Natural killer cell (primary cell): ENCODE measurements around the gene SLC52A1. TPM values are rescaled to one million over a fixed set of nuclear protein-coding genes. Genes with fewer than 3 reads are reported as not detected.

ENCODE experiments used
- ATAC-seq, 3 donors: fragments of 150-1000 bp in 2 of 3; fragments of 200-7000 bp in 1 of 3; cut with Tn5 transposase; 1 replicate in 1 of 3; 2 replicates in 2 of 3; pipeline ENCODE4 v1.10.0; 2021; ENCODE audit warnings: mild to moderate bottlenecking in 2 of 3, moderate library complexity in 2 of 3
- DNase-seq, 2 donors: peaks; one replicate each; pipeline versions ENCODE4 v3.0.0 to v3.0.0-alpha.2; 2013 to 2021; ENCODE audit warnings: mixed read lengths in 1 of 2
- H3K27ac ChIP-seq: one replicate; pipeline ENCODE4 v1.5.1; 2013; ENCODE audit warnings: mild to moderate bottlenecking, low read length
- H3K27me3 ChIP-seq: one replicate; pipeline ENCODE4 v1.6.1; 2013; ENCODE audit warnings: low read length; ENCODE audit not compliant: control insufficient read depth, insufficient read depth
- H3K36me3 ChIP-seq: one replicate; pipeline ENCODE4 v1.6.1; 2013; ENCODE audit warnings: low read length; ENCODE audit not compliant: control insufficient read depth, insufficient read depth
- H3K4me1 ChIP-seq: one replicate; pipeline ENCODE4 v1.6.1; 2013; ENCODE audit warnings: low read length; ENCODE audit not compliant: control insufficient read depth, insufficient read depth
- H3K4me3 ChIP-seq: one replicate; pipeline ENCODE4 v1.5.1; 2013; ENCODE audit warnings: low read length
- H3K9me3 ChIP-seq: one replicate; pipeline ENCODE4 v1.6.1; 2013; ENCODE audit warnings: low read length; ENCODE audit not compliant: control insufficient read depth, insufficient read depth
- H3K27ac Mint-ChIP-seq, 2 donors: one replicate each; pipeline ENCODE4 v1.8.0; 2022; ENCODE audit warnings: mild to moderate bottlenecking in 2 of 2, mixed read lengths in 2 of 2, moderate library complexity in 1 of 2
- H3K27me3 Mint-ChIP-seq, 2 donors: one replicate each; pipeline ENCODE4 v1.8.0; 2022; ENCODE audit warnings: low read depth in 2 of 2, mixed read lengths in 2 of 2
- H3K36me3 Mint-ChIP-seq: one replicate; pipeline ENCODE4 v1.8.0; 2022; ENCODE audit warnings: mixed read lengths
- H3K4me1 Mint-ChIP-seq, 2 donors: one replicate each; pipeline ENCODE4 v1.8.0; 2022; ENCODE audit warnings: mixed read lengths in 2 of 2
- H3K4me3 Mint-ChIP-seq: one replicate; pipeline ENCODE4 v1.8.0; 2022; ENCODE audit warnings: mild to moderate bottlenecking, moderate library complexity, mixed read lengths
- H3K9me3 Mint-ChIP-seq, 2 donors: one replicate each; pipeline ENCODE4 v1.8.0; 2022; ENCODE audit warnings: mixed read lengths in 2 of 2
- WGBS: methylation state at CpG from one replicate; pipeline ENCODE4 v1.1.7; 2013; ENCODE audit warnings: missing lambda C conversion rate; ENCODE audit not compliant: insufficient coverage; 5-methylcytosine and 5-hydroxymethylcytosine counted together
- intact Hi-C: fragments of 100-400 bp; cut with micrococcal nuclease; formaldehyde crosslinking; loops from one replicate; pipeline ENCODE4 v1.14.2; 2022
- total RNA-seq, 4 donors: library from RNA; stranded (reverse); fragments of 120-200 nt in 1 of 4; gene quantifications; one replicate each; pipeline versions ENCODE4 v1.2.3 to v1.2.4, GENCODE V29; 2013 to 2022
- TF ChIP-seq, protein P1 (sequence below): fragments of 200-600 bp; IDR thresholded peaks from one replicate; pipeline ENCODE4 v1.8.0; 2022; ENCODE audit warnings: antibody characterized with exemption

SLC52A1 gene
- total RNA-seq, 3 donors from 2014 or later (not counting 1 experiment from before 2014, with no cell fraction given), result not detected

DNA sequence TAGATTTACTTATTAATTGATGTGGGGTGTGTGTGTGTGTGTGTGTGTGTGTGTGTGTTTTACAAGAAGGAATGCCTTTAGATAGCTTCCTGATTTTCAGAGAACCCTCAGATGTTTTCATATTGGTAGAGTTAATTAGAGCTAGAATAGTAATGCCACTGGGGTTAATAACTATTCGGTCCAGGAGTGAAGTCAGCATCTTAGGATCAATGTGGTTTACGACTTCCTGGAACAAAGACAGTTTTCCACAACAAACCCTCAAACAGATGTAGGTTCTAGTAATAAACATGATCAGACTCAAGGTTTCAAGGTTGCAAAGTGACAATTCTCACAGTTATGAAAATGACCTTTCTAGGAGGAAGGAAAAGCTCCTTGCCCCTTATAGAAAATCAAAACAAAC is 12.2 kb upstream of the SLC52A1 start:
- Mint-ChIP-seq H3K36me3 (no peaks in the 10 kb centered on the region), H3K4me3 (no peak overlapping the region), H3K27me3 (no peaks in the 10 kb centered on the region), H3K9me3 (no peaks in the 10 kb centered on the region), H3K27ac (no peak overlapping the region), H3K4me1 (peaks cover 8 to 9% of the 10 kb centered on the region in 2 donors)
- 46% methylated on average over 2 of the region's 2 CpGs for WGBS
- no peak overlapping the region for H3K27ac ChIP-seq
- ATAC-seq (no peak), DNase-seq (no peak)
- TF ChIP-seq, protein P1, sequence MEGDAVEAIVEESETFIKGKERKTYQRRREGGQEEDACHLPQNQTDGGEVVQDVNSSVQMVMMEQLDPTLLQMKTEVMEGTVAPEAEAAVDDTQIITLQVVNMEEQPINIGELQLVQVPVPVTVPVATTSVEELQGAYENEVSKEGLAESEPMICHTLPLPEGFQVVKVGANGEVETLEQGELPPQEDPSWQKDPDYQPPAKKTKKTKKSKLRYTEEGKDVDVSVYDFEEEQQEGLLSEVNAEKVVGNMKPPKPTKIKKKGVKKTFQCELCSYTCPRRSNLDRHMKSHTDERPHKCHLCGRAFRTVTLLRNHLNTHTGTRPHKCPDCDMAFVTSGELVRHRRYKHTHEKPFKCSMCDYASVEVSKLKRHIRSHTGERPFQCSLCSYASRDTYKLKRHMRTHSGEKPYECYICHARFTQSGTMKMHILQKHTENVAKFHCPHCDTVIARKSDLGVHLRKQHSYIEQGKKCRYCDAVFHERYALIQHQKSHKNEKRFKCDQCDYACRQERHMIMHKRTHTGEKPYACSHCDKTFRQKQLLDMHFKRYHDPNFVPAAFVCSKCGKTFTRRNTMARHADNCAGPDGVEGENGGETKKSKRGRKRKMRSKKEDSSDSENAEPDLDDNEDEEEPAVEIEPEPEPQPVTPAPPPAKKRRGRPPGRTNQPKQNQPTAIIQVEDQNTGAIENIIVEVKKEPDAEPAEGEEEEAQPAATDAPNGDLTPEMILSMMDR, result no peak
- H3K4me3 ChIP-seq, result no peak overlapping the region
- no peaks in the 10 kb centered on the region for H3K27me3 ChIP-seq
- peaks cover 21% of the 10 kb centered on the region for H3K4me1 ChIP-seq
- H3K36me3 ChIP-seq, result no peaks in the 10 kb centered on the region
- H3K9me3 ChIP-seq, result no peaks in the 10 kb centered on the region
- intact Hi-C loops, result no loop called here

DNA sequence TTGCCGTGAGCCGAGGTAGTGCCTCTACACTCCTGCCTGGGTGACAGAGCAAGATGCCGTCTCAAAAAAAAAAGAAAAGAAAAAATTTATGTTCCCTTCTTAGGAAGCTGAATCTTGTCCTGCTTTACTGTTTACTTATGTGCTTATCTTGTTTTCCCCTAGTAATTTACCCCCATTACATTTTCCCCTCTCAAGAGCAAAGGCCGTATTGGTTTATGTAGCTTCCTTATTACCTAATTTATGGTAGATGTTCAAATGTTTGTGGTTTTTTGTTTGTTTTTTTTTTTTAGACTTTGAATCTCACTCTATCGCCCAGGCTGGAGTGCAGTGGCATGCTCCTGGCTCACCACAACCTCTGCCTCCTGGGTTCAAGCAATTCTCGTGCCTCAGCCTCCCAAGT is 10.3 kb upstream of the SLC52A1 start:
- Histone ChIP-seq H3K36me3 (no peaks in the 10 kb centered on the region), H3K4me3 (no peak overlapping the region), H3K27me3 (no peaks in the 10 kb centered on the region), H3K9me3 (no peaks in the 10 kb centered on the region), H3K4me1 (peaks cover 27% of the 10 kb centered on the region), H3K27ac (no peak overlapping the region)
- intact Hi-C loops, result no loop called here
- H3K36me3 Mint-ChIP-seq, result no peaks in the 10 kb centered on the region
- H3K27me3 Mint-ChIP-seq, result no peaks in the 10 kb centered on the region
- ATAC-seq (no peak), DNase-seq (peak in 1 of 2 donors; percentile 28)
- H3K4me3 Mint-ChIP-seq, result no peak overlapping the region
- H3K4me1 Mint-ChIP-seq, result peaks cover 13 to 14% of the 10 kb centered on the region in 2 donors
- TF ChIP-seq, protein P1, result no peak
- H3K9me3 Mint-ChIP-seq, result no peaks in the 10 kb centered on the region
- no peak overlapping the region for H3K27ac Mint-ChIP-seq
- 58% methylated on average over 5 of the region's 6 CpGs for WGBS

DNA sequence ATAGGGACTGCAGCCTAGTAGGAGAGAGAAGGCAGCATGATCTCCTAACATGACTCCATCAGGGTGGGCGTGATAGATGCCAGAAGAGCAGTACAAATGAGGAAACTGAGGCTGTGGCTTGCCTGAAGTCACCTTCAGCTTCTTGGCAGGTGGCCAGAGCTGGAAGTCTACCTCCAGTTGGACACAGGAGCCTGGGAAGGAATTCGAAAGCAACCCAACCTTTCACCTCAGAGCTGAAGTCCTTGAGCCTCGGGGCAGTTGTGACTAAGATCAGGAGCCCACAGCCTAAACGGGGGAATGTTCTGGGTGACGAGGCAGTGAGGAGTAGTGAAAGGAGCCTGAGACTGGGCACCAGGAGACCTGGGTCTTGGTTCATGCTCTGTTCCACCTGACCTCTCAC is 9.4 kb upstream of the SLC52A1 start:
- no peaks in the 10 kb centered on the region for H3K9me3 Mint-ChIP-seq
- no peak overlapping the region for H3K27ac Mint-ChIP-seq
- H3K27ac ChIP-seq, result no peak overlapping the region
- H3K36me3 ChIP-seq, result no peaks in the 10 kb centered on the region
- H3K36me3 Mint-ChIP-seq, result no peaks in the 10 kb centered on the region
- no peak overlapping the region for H3K4me3 Mint-ChIP-seq
- no peaks in the 10 kb centered on the region for H3K27me3 Mint-ChIP-seq
- no peak for DNase-seq
- intact Hi-C loops, result no loop called here
- ATAC-seq, result no peak
- TF ChIP-seq, protein P1, result no peak
- H3K4me1 ChIP-seq, result peaks cover 22% of the 10 kb centered on the region
- peaks cover 10 to 12% of the 10 kb centered on the region in 2 donors for H3K4me1 Mint-ChIP-seq
- 84% methylated on average over 5 of the region's 5 CpGs for WGBS
- no peaks in the 10 kb centered on the region for H3K9me3 ChIP-seq
- no peaks in the 10 kb centered on the region for H3K27me3 ChIP-seq
- H3K4me3 ChIP-seq, result no peak overlapping the region

DNA sequence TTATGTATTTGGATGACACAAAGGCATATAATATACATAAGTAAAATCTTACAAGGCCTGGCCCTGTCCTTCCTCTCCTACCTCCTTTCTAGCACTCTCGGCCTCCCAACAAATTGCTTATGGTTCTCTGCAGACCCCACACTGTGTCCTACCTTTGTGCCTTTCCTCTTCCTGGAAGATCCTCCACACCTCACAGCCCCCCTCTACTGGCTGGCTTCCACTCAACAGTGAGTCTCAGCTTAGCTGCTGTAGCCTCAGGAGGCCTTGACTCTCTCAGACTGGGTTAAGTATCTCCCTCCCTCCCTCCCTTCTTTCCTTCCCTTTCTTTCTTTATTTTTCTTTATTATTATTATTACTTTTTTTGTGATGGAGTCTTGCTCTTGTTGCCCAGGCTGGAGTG is 8.3 kb upstream of the SLC52A1 start:
- intact Hi-C loops, result no loop called here
- H3K27me3 ChIP-seq, result no peaks in the 10 kb centered on the region
- no peaks in the 10 kb centered on the region for H3K36me3 ChIP-seq
- 100% methylated on average over 1 of the region's 1 CpG for WGBS
- H3K4me3 ChIP-seq, result no peak overlapping the region
- H3K9me3 ChIP-seq, result no peaks in the 10 kb centered on the region
- Mint-ChIP-seq H3K27ac (no peak overlapping the region), H3K4me3 (no peak overlapping the region), H3K4me1 (peaks cover 6 to 8% of the 10 kb centered on the region in 2 donors), H3K9me3 (no peaks in the 10 kb centered on the region), H3K36me3 (no peaks in the 10 kb centered on the region), H3K27me3 (no peaks in the 10 kb centered on the region)
- peaks cover 11% of the 10 kb centered on the region for H3K4me1 ChIP-seq
- ATAC-seq, result no peak
- TF ChIP-seq, protein P1, result no peak
- H3K27ac ChIP-seq, result no peak overlapping the region
- DNase-seq, result no peak
